Effector CD4-positive, alpha-beta T cell (primary cell): ENCODE results near the gene HTR1B. TPM values are rescaled to one million over a fixed set of nuclear protein-coding genes. Genes with fewer than 3 reads are reported as not detected.

ENCODE experiments used
- DNase-seq: peaks from one replicate; pipeline ENCODE4 v3.0.0-alpha.2; 2020
- total RNA-seq: gene quantifications from one replicate; lab custom pipeline; 2026; lab: John Stamatoyannopoulos, UW

Gene HTR1B
- not detected for total RNA-seq

- no peak for DNase-seq
These were observed at the start of gene HTR1B for GRCh38 chr6:77463308-77463860. Gene HTR1B, minus strand, starts transcription at chr6:77463491. Its CDS starts 88 bp downstream, at chr6:77463403.

- DNase-seq = no peak
These were observed 49.3 kb upstream of the HTR1B start for GRCh38 chr6:77512554-77512953.

GRCh38 chr6:77511860-77512259 is 48.6 kb upstream of the HTR1B start:
- no peak for DNase-seq

GRCh38 chr6:77502981-77503380 is 39.7 kb upstream of the HTR1B start:
- DNase-seq = no peak

- no peak for DNase-seq
These were observed 29.2 kb upstream of the HTR1B start for GRCh38 chr6:77492530-77492929.

GRCh38 chr6:77487808-77488425 is 24.6 kb upstream of the HTR1B start:
- no peak for DNase-seq

- DNase-seq = no peak
These were observed 19.7 kb upstream of the HTR1B start for GRCh38 chr6:77482981-77483380.

GRCh38 chr6:77474973-77475372 is 11.7 kb upstream of the HTR1B start:
- DNase-seq = no peak

GRCh38 chr6:77474286-77474956 is 11.1 kb upstream of the HTR1B start:
- DNase-seq = no peak

- DNase-seq = no peak
These were observed 7.7 kb upstream of the HTR1B start for GRCh38 chr6:77470983-77471382.

- DNase-seq = no peak
These were observed 5.6 kb upstream of the HTR1B start for GRCh38 chr6:77468939-77469338.

- DNase-seq = no peak
These were observed 3.5 kb upstream of the HTR1B start for GRCh38 chr6:77466451-77467437.

- DNase-seq = no peak
These were observed 2.8 kb upstream of the HTR1B start for GRCh38 chr6:77466055-77466450.

- DNase-seq = no peak
These were observed 1.2 kb upstream of the HTR1B start for GRCh38 chr6:77464495-77464867.

GRCh38 chr6:77463861-77464494 is 687 bp upstream of the HTR1B start:
- no peak for DNase-seq

- no peak for DNase-seq
These were observed 658 bp downstream of the HTR1B start for GRCh38 chr6:77462359-77463307.

GRCh38 chr6:77461796-77462195 is 1.5 kb downstream of the HTR1B start:
- no peak for DNase-seq

- DNase-seq = no peak
These were observed 4.9 kb downstream of the HTR1B start for GRCh38 chr6:77458421-77458820.

GRCh38 chr6:77457720-77458349 is 5.5 kb downstream of the HTR1B start:
- no peak for DNase-seq

GRCh38 chr6:77456531-77457248 is 6.6 kb downstream of the HTR1B start:
- DNase-seq = no peak
